ENCODE data around the gene CACNA1H. TPM values are rescaled to one million over a fixed set of nuclear protein-coding genes. Genes with fewer than 3 reads are reported as not detected.
A peak's percentile ranks its signal among the peaks of the same experiment; 100 is the strongest.

Gene CACNA1H
- total and polyA plus RNA-seq, 9 of the 15 experiments (the other 6 are each of a cell fraction or from before 2014, with no cell fraction given), result 0.10 to 0.18 TPM; not detected in 7

DNA sequence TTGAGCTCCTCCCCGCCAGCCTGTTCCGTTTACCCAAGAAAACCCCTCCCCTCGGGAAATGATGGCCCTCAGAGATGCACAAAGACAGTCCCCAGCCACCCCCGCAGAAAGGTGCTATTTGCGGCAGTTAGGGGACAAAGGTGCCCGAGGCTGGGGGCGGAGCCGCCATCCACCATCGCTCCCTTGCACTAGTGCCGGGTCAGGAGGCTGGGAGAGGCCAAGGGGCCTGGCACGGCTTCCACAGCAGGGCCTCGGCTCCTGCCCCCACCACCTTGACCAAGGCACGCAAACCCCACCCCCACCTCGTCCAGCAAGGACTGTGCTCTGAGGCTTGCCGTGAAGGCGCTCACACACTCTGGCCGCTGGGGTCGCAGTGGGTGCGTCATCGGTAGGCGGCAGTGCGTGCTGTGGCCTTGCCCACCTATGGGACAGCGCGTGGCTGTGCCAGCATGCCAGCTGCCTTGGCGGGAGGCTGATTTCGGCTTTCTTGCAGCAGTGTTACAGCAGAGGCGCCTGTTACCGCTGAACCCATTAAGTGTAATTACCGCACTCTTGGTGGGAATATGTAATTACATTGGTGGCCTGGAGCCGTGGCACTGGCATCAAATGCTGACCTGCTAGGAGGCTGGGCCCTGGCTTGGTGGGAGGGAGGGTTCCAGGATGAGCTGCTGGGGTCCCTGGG is 40.4 kb downstream of the CACNA1H start (continued):
- TF ChIP-seq, protein P1, sequence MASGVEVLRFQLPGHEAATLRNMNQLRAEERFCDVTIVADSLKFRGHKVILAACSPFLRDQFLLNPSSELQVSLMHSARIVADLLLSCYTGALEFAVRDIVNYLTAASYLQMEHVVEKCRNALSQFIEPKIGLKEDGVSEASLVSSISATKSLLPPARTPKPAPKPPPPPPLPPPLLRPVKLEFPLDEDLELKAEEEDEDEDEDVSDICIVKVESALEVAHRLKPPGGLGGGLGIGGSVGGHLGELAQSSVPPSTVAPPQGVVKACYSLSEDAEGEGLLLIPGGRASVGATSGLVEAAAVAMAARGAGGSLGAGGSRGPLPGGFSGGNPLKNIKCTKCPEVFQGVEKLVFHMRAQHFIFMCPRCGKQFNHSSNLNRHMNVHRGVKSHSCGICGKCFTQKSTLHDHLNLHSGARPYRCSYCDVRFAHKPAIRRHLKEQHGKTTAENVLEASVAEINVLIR (CRISPR knock-in tag; IDR thresholded peaks at IDR 0.05), result no peak
- peak; percentile 91 for TF ChIP-seq HNRNPL (IDR thresholded peaks at IDR 0.05; ENCODE audit: low read depth, low read length)
- TF ChIP-seq MAFG (tag; conservative IDR thresholded peaks at IDR 0.05), result no peak
- TF ChIP-seq MTA1 (IDR thresholded peaks at IDR 0.05; ENCODE audit: borderline replicate concordance), result peak; percentile 78; the same call in 1 of the 2 replicates
- TF ChIP-seq ZFP1 (CRISPR knock-in tag; IDR thresholded peaks at IDR 0.05), result no peak
- TF ChIP-seq DDX20 (tag; IDR thresholded peaks at IDR 0.05; ENCODE audit: low read depth), result no peak
- TF ChIP-seq CREM (IDR thresholded peaks at IDR 0.05; ENCODE audit: low read depth), result peak; percentile 94
- TF ChIP-seq, protein P2, sequence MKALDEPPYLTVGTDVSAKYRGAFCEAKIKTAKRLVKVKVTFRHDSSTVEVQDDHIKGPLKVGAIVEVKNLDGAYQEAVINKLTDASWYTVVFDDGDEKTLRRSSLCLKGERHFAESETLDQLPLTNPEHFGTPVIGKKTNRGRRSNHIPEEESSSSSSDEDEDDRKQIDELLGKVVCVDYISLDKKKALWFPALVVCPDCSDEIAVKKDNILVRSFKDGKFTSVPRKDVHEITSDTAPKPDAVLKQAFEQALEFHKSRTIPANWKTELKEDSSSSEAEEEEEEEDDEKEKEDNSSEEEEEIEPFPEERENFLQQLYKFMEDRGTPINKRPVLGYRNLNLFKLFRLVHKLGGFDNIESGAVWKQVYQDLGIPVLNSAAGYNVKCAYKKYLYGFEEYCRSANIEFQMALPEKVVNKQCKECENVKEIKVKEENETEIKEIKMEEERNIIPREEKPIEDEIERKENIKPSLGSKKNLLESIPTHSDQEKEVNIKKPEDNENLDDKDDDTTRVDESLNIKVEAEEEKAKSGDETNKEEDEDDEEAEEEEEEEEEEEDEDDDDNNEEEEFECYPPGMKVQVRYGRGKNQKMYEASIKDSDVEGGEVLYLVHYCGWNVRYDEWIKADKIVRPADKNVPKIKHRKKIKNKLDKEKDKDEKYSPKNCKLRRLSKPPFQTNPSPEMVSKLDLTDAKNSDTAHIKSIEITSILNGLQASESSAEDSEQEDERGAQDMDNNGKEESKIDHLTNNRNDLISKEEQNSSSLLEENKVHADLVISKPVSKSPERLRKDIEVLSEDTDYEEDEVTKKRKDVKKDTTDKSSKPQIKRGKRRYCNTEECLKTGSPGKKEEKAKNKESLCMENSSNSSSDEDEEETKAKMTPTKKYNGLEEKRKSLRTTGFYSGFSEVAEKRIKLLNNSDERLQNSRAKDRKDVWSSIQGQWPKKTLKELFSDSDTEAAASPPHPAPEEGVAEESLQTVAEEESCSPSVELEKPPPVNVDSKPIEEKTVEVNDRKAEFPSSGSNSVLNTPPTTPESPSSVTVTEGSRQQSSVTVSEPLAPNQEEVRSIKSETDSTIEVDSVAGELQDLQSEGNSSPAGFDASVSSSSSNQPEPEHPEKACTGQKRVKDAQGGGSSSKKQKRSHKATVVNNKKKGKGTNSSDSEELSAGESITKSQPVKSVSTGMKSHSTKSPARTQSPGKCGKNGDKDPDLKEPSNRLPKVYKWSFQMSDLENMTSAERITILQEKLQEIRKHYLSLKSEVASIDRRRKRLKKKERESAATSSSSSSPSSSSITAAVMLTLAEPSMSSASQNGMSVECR (CRISPR knock-in tag; IDR thresholded peaks at IDR 0.05), result no peak
- no peak for TF ChIP-seq FOXJ2 (tag; IDR thresholded peaks at IDR 0.05)
- TF ChIP-seq, protein P3, sequence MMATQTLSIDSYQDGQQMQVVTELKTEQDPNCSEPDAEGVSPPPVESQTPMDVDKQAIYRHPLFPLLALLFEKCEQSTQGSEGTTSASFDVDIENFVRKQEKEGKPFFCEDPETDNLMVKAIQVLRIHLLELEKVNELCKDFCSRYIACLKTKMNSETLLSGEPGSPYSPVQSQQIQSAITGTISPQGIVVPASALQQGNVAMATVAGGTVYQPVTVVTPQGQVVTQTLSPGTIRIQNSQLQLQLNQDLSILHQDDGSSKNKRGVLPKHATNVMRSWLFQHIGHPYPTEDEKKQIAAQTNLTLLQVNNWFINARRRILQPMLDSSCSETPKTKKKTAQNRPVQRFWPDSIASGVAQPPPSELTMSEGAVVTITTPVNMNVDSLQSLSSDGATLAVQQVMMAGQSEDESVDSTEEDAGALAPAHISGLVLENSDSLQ (IDR thresholded peaks at IDR 0.05), result no peak
- TF ChIP-seq NR3C1 (CRISPR knock-in tag; IDR thresholded peaks at IDR 0.05), result no peak
- TF ChIP-seq MYC (IDR thresholded peaks at IDR 0.05; ENCODE audit: low read depth, low read length), result 0 out of 2 replicates have a peak, but pooled peaks have one; percentile 24
- TF ChIP-seq MYC (CRISPR knock-in tag; IDR thresholded peaks at IDR 0.05; ENCODE audit: borderline replicate concordance, low read depth), result no peak
- TF ChIP-seq NEUROD1 (IDR thresholded peaks at IDR 0.05; ENCODE audit: borderline replicate concordance, low read depth, low read length, partially characterized antibody), result no peak
- TF ChIP-seq, protein P4, sequence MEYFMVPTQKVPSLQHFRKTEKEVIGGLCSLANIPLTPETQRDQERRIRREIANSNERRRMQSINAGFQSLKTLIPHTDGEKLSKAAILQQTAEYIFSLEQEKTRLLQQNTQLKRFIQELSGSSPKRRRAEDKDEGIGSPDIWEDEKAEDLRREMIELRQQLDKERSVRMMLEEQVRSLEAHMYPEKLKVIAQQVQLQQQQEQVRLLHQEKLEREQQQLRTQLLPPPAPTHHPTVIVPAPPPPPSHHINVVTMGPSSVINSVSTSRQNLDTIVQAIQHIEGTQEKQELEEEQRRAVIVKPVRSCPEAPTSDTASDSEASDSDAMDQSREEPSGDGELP (CRISPR knock-in tag; IDR thresholded peaks at IDR 0.05; ENCODE audit: borderline replicate concordance), result no peak
- TF ChIP-seq, protein P5, sequence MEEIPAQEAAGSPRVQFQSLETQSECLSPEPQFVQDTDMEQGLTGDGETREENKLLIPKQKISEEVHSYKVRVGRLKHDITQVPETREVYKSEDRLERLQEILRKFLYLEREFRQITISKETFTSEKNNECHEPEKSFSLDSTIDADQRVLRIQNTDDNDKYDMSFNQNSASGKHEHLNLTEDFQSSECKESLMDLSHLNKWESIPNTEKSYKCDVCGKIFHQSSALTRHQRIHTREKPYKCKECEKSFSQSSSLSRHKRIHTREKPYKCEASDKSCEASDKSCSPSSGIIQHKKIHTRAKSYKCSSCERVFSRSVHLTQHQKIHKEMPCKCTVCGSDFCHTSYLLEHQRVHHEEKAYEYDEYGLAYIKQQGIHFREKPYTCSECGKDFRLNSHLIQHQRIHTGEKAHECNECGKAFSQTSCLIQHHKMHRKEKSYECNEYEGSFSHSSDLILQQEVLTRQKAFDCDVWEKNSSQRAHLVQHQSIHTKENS (CRISPR knock-in tag; IDR thresholded peaks at IDR 0.05), result no peak
- no peak for TF ChIP-seq NFIC (IDR thresholded peaks at IDR 0.05)
- no peak for TF ChIP-seq TAL1 (IDR thresholded peaks at IDR 0.05)
- no peak for TF ChIP-seq ZFPM2 (CRISPR knock-in tag; IDR thresholded peaks at IDR 0.05)
- no peak for TF ChIP-seq NFE2L1 (tag; IDR thresholded peaks at IDR 0.05; ENCODE audit: borderline replicate concordance, low read depth)
- no peak for TF ChIP-seq SLC30A9 (CRISPR knock-in tag; IDR thresholded peaks at IDR 0.05)

Measured in K562 (cell line).